ENCODE measurements around the gene PLCB2.

- TF ChIP-seq POLR2A (conservative IDR thresholded peaks at IDR 0.05) (no peak), ZNF121 (CRISPR knock-in tag; conservative IDR thresholded peaks at IDR 0.05) (no peak), HMGXB4 (CRISPR knock-in tag; IDR thresholded peaks at IDR 0.05) (no peak), YY1 (IDR thresholded peaks at IDR 0.05; ENCODE audit: borderline replicate concordance in 1 of 3, control insufficient read depth in 1 of 3, extremely low read depth in 1 of 3, insufficient read depth in 3 of 3, insufficient read length in 1 of 3, insufficient replicate concordance in 2 of 3, low read depth in 1 of 3, low read length in 2 of 3) (no peak), ZFP1 (CRISPR knock-in tag; IDR thresholded peaks at IDR 0.05) (no peak), POLR2AphosphoS5 (IDR thresholded peaks at IDR 0.05; ENCODE audit: control insufficient read depth, insufficient read depth, low read depth, low read length) (no peak), KAT7 (CRISPR knock-in tag; IDR thresholded peaks at IDR 0.05; ENCODE audit: borderline replicate concordance) (no peak), MAFK (IDR thresholded peaks at IDR 0.05; ENCODE audit: low read length) (no peak), SREBF2 (CRISPR knock-in tag; IDR thresholded peaks at IDR 0.05) (no peak), MCM2 (IDR thresholded peaks at IDR 0.05; ENCODE audit: low read depth) (no peak), FOXK1 (CRISPR knock-in tag; IDR thresholded peaks at IDR 0.05; ENCODE audit: borderline replicate concordance) (no peak)
These were observed 44.7 kb upstream of the PLCB2 start for GRCh38 chr15:40352281-40352901.
